Stimulated activated CD8-positive, alpha-beta memory T cell treated with anti-CD3 and anti-CD28 coated beads, Interleukin-7, amount 100 ng/mL, for 24 hours (primary cell): ENCODE data around the gene C9orf85.
"Not testable (repeated sequence)": the region's sequence is repeated elsewhere in the genome, so short reads cannot be mapped to it uniquely, and the experiment has no call there.

Experiments
- DNase-seq: peaks from one replicate; pipeline ENCODE4 v3.0.0-alpha.2; 2020; ENCODE audit warnings: low read depth

Gene C9orf85

GRCh38 chr9:72007726-72008125 is 96.3 kb downstream of the C9orf85 start:
- DNase-seq, result not testable (repeated sequence)

GRCh38 chr9:72012646-72013045 is 101.2 kb downstream of the C9orf85 start:
- no peak for DNase-seq

- DNase-seq, result no peak
These were observed 101.9 kb downstream of the C9orf85 start for GRCh38 chr9:72013292-72013760.

GRCh38 chr9:72022841-72023240 is 111.4 kb downstream of the C9orf85 start:
- DNase-seq, result no peak
